Activated T-helper 17 cell treated with anti-CD3 and anti-CD28 coated beads, Interleukin-2, amount 50 U/mL, for 72 hours (primary cell): Measurements from ENCODE around the gene POLA2. TPM values are rescaled to one million over a fixed set of nuclear protein-coding genes. Genes with fewer than 3 reads are reported as not detected.

Source experiments
- ATAC-seq: fragments of 150-1000 bp; cut with Tn5 transposase; replicated peaks from 2 replicates; pipeline ENCODE4 v1.10.0; 2021; ENCODE audit warnings: mild to moderate bottlenecking, moderate library complexity
- H3K27ac Mint-ChIP-seq: one replicate; pipeline ENCODE4 v1.8.0; 2022; ENCODE audit warnings: mixed read lengths
- H3K27me3 Mint-ChIP-seq: one replicate; pipeline ENCODE4 v1.8.0; 2022; ENCODE audit warnings: mixed read lengths
- H3K36me3 Mint-ChIP-seq: one replicate; pipeline ENCODE4 v1.8.0; 2022; ENCODE audit warnings: low read depth, mild to moderate bottlenecking, mixed read lengths
- H3K4me1 Mint-ChIP-seq: one replicate; pipeline ENCODE4 v1.8.0; 2022; ENCODE audit warnings: mixed read lengths
- H3K4me3 Mint-ChIP-seq: one replicate; pipeline ENCODE4 v1.8.0; 2022; ENCODE audit warnings: mild to moderate bottlenecking, mixed read lengths
- H3K9me3 Mint-ChIP-seq: one replicate; pipeline ENCODE4 v1.8.0; 2022; ENCODE audit warnings: mixed read lengths
- total RNA-seq, 2 donors: library from RNA; stranded (reverse); gene quantifications; one replicate each; pipeline ENCODE4 v1.2.3, GENCODE V29; 2022

The POLA2 gene
- total RNA-seq, 2 donors from 2014 or later: 54.6 to 64.1 TPM

- ATAC-seq: no peak
- H3K4me3 Mint-ChIP-seq: no peak overlapping the region
- no peaks in the 10 kb centered on the region for H3K27me3 Mint-ChIP-seq
- H3K4me1 Mint-ChIP-seq: no peaks in the 10 kb centered on the region
- H3K36me3 Mint-ChIP-seq: peaks cover 6% of the 10 kb centered on the region
- no peak overlapping the region for H3K27ac Mint-ChIP-seq
- H3K9me3 Mint-ChIP-seq: no peaks in the 10 kb centered on the region
Measured at GRCh38 chr11:65303555-65303954, 41.8 kb downstream of the POLA2 start.

GRCh38 chr11:65304110-65304509, 42.3 kb downstream of the POLA2 start:
- Mint-ChIP-seq H3K36me3 (peaks cover 6% of the 10 kb centered on the region), H3K27me3 (no peaks in the 10 kb centered on the region), H3K4me3 (no peak overlapping the region), H3K27ac (no peak overlapping the region), H3K9me3 (no peaks in the 10 kb centered on the region), H3K4me1 (no peaks in the 10 kb centered on the region)
- ATAC-seq: no peak

- no peak for ATAC-seq
- no peaks in the 10 kb centered on the region for H3K4me1 Mint-ChIP-seq
Measured at GRCh38 chr11:65304613-65305012, 42.9 kb downstream of the POLA2 start.

GRCh38 chr11:65305501-65306268, 43.9 kb downstream of the POLA2 start:
- H3K36me3 Mint-ChIP-seq: peaks cover 6% of the 10 kb centered on the region
- peak overlapping the region; percentile 51 for H3K27ac Mint-ChIP-seq
- H3K27me3 Mint-ChIP-seq: no peaks in the 10 kb centered on the region
- no peak for ATAC-seq
- H3K9me3 Mint-ChIP-seq: no peaks in the 10 kb centered on the region
- H3K4me3 Mint-ChIP-seq: no peak overlapping the region
- no peaks in the 10 kb centered on the region for H3K4me1 Mint-ChIP-seq

More at GRCh38 chr11:65304613-65305012, 42.9 kb downstream of the POLA2 start:
- Mint-ChIP-seq H3K36me3 (peaks cover 6% of the 10 kb centered on the region), H3K27me3 (no peaks in the 10 kb centered on the region), H3K9me3 (no peaks in the 10 kb centered on the region), H3K4me3 (no peak overlapping the region), H3K27ac (peak overlapping the region; percentile 51)

DNA sequence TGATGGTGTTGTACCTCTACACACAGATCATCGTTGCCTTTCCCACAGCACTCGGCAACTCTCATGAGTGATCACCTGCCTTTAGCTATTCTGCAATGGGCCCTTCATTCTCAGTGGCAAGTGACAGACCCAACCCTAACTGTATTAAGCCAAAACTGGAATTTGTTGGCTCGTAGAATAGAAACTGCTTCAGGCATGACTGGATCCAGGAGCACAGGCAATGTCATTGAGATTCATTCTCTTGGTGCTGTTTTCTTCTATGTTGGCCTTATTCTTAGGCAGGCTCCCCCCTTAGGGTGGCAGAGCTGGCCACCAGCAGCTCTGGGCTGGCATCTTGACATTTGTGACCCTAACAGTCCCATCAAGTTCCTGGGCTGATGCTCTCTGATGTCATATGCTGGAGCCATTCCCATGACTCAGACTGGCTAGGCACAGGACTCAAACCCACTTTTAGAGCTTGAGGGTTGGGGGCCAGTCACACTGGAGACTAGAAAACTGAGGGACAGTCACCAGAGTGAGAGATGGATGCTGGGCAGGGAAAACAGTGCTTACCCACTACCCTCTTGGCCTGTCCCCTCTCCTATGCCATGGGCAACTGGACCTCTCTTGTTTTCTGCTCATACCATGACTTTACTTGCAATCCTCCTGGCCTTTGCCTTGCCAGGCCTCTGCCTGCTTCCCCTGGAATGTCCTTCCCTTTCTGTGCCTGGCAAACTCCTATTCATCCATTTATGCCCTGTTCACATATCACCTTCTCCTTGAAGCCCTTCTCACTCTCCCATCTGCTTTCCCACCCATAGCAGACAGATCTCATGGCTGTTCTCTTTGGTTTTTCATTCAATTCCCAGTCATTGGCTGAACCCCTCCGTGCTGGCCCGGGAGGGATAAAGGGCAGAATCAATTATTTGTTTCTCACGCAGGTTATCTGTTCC, 45.8 kb downstream of the POLA2 start:
- Mint-ChIP-seq H3K27ac (no peak overlapping the region), H3K36me3 (peaks cover 6% of the 10 kb centered on the region), H3K9me3 (no peaks in the 10 kb centered on the region), H3K27me3 (no peaks in the 10 kb centered on the region), H3K4me3 (no peak overlapping the region), H3K4me1 (no peaks in the 10 kb centered on the region)
- no peak for ATAC-seq

GRCh38 chr11:65308281-65308891, 46.6 kb downstream of the POLA2 start:
- Mint-ChIP-seq H3K27me3 (no peaks in the 10 kb centered on the region), H3K4me1 (no peaks in the 10 kb centered on the region), H3K27ac (no peak overlapping the region), H3K4me3 (no peak overlapping the region), H3K36me3 (peaks cover 6% of the 10 kb centered on the region), H3K9me3 (no peaks in the 10 kb centered on the region)
- no peak for ATAC-seq

DNA sequence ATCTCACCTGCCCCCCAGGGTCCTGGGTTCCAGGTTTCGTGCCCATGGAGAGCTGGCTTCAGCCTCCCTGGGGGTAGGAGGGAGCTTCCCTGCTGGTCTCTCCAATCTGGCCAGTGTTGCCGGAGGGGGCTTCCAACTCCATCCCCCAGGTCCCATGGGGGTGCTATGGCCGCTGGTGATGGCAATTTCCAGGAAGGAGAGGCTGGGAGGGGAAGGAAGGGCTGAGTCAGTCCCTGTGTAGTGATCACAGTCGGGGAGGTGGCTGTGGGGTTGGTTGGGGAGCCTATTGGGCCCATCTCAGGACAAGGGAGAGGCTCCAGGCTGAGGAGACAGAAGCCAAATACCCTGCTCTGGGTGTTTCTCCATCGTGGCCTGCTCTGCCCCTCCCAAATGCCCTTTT, 47.2 kb downstream of the POLA2 start:
- H3K36me3 Mint-ChIP-seq: peaks cover 6% of the 10 kb centered on the region
- H3K27me3 Mint-ChIP-seq: peaks cover 3% of the 10 kb centered on the region
- H3K4me1 Mint-ChIP-seq: no peaks in the 10 kb centered on the region
- H3K4me3 Mint-ChIP-seq: no peak overlapping the region
- H3K9me3 Mint-ChIP-seq: no peaks in the 10 kb centered on the region
- no peak for ATAC-seq
- no peak overlapping the region for H3K27ac Mint-ChIP-seq

DNA sequence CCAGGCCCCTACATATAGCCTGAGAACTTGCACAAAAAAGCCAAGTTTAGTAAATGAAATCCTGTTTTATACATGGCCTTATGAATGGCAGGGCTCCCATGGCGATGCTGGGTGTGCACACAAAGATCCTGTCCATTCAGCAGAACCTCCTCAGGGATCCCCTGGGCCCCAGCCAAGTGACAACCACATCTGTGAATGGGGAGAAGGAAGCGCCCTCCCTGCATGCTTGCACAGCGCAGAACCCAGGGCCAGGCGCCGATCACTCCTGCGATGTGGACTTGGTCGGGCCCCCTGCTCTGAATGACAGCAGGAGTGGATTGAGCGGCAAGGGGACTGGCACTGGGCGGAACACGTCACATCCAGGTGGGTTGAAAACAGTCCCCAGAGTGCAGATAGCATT, 48.5 kb downstream of the POLA2 start:
- no peaks in the 10 kb centered on the region for H3K4me1 Mint-ChIP-seq
- no peak overlapping the region for H3K27ac Mint-ChIP-seq
- peaks cover 3% of the 10 kb centered on the region for H3K27me3 Mint-ChIP-seq
- H3K4me3 Mint-ChIP-seq: no peak overlapping the region
- no peak for ATAC-seq
- H3K9me3 Mint-ChIP-seq: no peaks in the 10 kb centered on the region
- H3K36me3 Mint-ChIP-seq: peaks cover under 1% of the 10 kb centered on the region

DNA sequence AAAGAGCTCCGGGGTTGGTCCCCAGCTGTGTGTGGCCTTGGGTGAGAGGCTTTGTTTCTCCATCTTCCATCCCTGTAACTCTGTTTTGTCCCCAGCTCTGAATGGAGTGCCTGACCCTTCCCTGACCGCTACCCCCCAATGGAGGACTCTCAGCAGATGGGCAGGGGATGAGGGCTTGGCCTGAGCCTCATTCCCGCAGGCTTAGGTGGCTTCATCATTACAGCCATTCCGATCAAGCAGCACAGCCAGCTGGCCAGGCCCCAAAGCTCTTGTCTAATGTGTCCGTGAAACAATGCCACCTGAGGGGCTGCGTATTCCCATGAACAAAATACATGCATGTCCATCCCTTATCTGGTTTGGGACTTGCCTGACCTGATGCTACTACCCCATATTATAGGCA, 49.0 kb downstream of the POLA2 start:
- H3K4me3 Mint-ChIP-seq: no peak overlapping the region
- no peak for ATAC-seq
- H3K9me3 Mint-ChIP-seq: no peaks in the 10 kb centered on the region
- H3K4me1 Mint-ChIP-seq: peaks cover 1% of the 10 kb centered on the region
- H3K36me3 Mint-ChIP-seq: no peaks in the 10 kb centered on the region
- H3K27ac Mint-ChIP-seq: no peak overlapping the region
- peaks cover 3% of the 10 kb centered on the region for H3K27me3 Mint-ChIP-seq

GRCh38 chr11:65311170-65311678, 49.5 kb downstream of the POLA2 start:
- Mint-ChIP-seq H3K27ac (no peak overlapping the region), H3K4me3 (no peak overlapping the region), H3K36me3 (no peaks in the 10 kb centered on the region), H3K4me1 (peaks cover 5% of the 10 kb centered on the region), H3K27me3 (peaks cover 3% of the 10 kb centered on the region), H3K9me3 (no peaks in the 10 kb centered on the region)
- ATAC-seq: no peak

- H3K9me3 Mint-ChIP-seq: no peaks in the 10 kb centered on the region
- H3K27ac Mint-ChIP-seq: no peak within 1 kb of the TSS
- peaks cover 5% of the 10 kb centered on the region for H3K4me1 Mint-ChIP-seq
- H3K4me3 Mint-ChIP-seq: peak within 1 kb of the TSS; percentile 61
- peaks cover 3% of the 10 kb centered on the region for H3K27me3 Mint-ChIP-seq
- H3K36me3 Mint-ChIP-seq: no peaks in the 10 kb centered on the region
- peak; percentile 94 for ATAC-seq
Measured at GRCh38 chr11:65314501-65315203, 52.9 kb downstream of the POLA2 start, which contains the start of gene CDC42EP2. Gene CDC42EP2, plus strand, starts transcription at chr11:65314866. Its CDS starts 6,033 bp downstream, at chr11:65320899.

DNA sequence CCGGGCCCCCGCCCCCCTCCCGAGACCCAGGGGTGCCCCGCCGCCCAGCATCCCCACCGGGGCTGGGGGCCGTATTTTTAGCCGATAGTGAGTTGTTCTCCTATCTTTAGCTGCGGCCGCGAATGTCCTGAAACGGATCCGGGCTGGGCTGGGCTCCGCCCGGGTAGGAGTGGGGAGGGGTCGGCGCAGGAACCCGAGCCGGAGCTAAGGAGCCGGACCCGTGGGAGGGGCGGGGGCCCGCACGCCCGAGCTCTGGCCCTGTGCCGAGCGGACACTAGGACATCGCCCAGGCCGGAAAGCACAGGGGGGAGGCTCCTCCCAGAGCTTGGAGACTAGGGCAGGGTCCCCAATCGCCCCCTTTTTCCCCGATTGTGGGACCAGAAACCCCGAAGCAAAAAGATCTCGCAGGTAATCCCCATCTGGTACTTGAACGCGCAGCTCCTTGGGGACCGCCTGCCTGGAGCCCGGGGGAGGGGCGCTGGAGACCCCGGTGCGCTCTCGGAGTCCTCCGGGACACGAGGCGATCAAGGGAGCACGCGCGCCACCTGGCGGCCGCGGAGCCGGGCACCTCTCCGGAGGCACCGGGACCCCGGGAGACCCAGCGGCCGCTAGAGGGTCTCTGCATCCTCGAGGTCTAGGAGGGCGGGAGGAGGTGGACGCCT, 53.6 kb downstream of the POLA2 start:
- ATAC-seq: peak; percentile 69
- Mint-ChIP-seq H3K27ac (no peak overlapping the region), H3K9me3 (no peaks in the 10 kb centered on the region), H3K4me3 (peak overlapping the region; percentile 61), H3K27me3 (peaks cover 3% of the 10 kb centered on the region), H3K4me1 (peaks cover 5% of the 10 kb centered on the region), H3K36me3 (no peaks in the 10 kb centered on the region)

GRCh38 chr11:65315866-65316226, 54.1 kb downstream of the POLA2 start:
- H3K36me3 Mint-ChIP-seq: no peaks in the 10 kb centered on the region
- no peak for ATAC-seq
- peaks cover 5% of the 10 kb centered on the region for H3K4me1 Mint-ChIP-seq

More at GRCh38 chr11:65315866-65316226, 54.1 kb downstream of the POLA2 start:
- peaks cover 3% of the 10 kb centered on the region for H3K27me3 Mint-ChIP-seq
- no peaks in the 10 kb centered on the region for H3K9me3 Mint-ChIP-seq
- no peak overlapping the region for H3K27ac Mint-ChIP-seq
- peak overlapping the region; percentile 61 for H3K4me3 Mint-ChIP-seq
